Parathyroid adenoma (tissue), 2 donors: ENCODE results near the gene CCDC196.

Experiments used
- H2AFZ ChIP-seq: fragments of 300-600 bp; sonication (generic); one replicate; pipeline ENCODE4 v1.7.0; 2017; ENCODE audit warnings: antibody characterized with exemption, mild to moderate bottlenecking
- H3K27ac ChIP-seq: fragments of 300-600 bp; sonication (generic); one replicate; pipeline ENCODE4 v1.7.0; 2017
- H3K27me3 ChIP-seq: fragments of 300-600 bp; sonication (generic); one replicate; pipeline ENCODE4 v1.7.0; 2017; ENCODE audit warnings: low read length; ENCODE audit not compliant: control insufficient read depth, insufficient read depth
- H3K36me3 ChIP-seq: fragments of 300-600 bp; sonication (generic); one replicate; pipeline ENCODE4 v1.7.0; 2017; ENCODE audit warnings: low read length; ENCODE audit not compliant: control insufficient read depth, insufficient read depth
- H3K4me1 ChIP-seq: fragments of 300-600 bp; sonication (generic); one replicate; pipeline ENCODE4 v1.7.0; 2017; ENCODE audit warnings: control low read depth
- H3K4me2 ChIP-seq: fragments of 300-600 bp; sonication (generic); one replicate; pipeline ENCODE4 v1.7.0; 2017; ENCODE audit warnings: low read length
- H3K4me3 ChIP-seq: fragments of 300-600 bp; sonication (generic); one replicate; pipeline ENCODE4 v1.7.0; 2017; ENCODE audit warnings: low read depth, low read length
- H3K79me2 ChIP-seq: fragments of 300-600 bp; sonication (generic); one replicate; pipeline ENCODE4 v1.7.0; 2017; ENCODE audit warnings: control low read depth
- H3K9ac ChIP-seq: fragments of 300-600 bp; sonication (generic); one replicate; pipeline ENCODE4 v1.7.0; 2017; ENCODE audit warnings: mild to moderate bottlenecking
- H3K9me3 ChIP-seq: fragments of 300-600 bp; sonication (generic); one replicate; pipeline ENCODE4 v1.7.0; 2017; ENCODE audit warnings: low read length; ENCODE audit not compliant: control insufficient read depth
- TF ChIP-seq, protein P1 (sequence below): fragments of 300-600 bp; sonication (generic); IDR thresholded peaks from one replicate; pipeline ENCODE4 v1.7.0; 2017; ENCODE audit warnings: antibody characterized with exemption, mild to moderate bottlenecking
- donor health status: primary hyperparathyroidism.

CCDC196 gene

DNA sequence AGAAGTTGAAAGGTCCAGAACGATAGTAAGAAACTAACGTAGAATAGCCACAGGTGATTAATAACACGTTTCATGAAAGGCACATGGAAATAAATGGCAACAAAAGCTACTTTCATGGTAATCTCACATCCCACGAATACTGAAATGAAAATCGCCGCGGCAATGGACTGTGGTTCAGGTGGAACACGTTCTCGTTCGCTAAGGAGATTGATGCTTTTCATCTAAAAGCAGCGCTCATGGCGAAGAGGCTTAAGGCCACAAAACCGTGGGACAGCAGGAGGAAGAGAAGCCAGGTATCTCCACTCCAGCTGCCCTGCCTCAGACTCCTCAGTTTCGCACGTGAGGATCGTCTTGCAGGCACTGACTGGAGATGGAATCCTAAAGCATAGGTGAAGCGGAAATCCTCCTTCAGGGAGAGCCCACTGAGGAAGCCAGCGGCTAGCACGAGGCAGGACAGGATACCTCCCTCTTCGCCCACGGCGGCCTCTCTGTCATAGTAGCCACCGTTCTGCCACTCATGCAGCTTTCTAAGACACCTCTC is 21.1 kb downstream of the CCDC196 start:
- TF ChIP-seq, protein P1, sequence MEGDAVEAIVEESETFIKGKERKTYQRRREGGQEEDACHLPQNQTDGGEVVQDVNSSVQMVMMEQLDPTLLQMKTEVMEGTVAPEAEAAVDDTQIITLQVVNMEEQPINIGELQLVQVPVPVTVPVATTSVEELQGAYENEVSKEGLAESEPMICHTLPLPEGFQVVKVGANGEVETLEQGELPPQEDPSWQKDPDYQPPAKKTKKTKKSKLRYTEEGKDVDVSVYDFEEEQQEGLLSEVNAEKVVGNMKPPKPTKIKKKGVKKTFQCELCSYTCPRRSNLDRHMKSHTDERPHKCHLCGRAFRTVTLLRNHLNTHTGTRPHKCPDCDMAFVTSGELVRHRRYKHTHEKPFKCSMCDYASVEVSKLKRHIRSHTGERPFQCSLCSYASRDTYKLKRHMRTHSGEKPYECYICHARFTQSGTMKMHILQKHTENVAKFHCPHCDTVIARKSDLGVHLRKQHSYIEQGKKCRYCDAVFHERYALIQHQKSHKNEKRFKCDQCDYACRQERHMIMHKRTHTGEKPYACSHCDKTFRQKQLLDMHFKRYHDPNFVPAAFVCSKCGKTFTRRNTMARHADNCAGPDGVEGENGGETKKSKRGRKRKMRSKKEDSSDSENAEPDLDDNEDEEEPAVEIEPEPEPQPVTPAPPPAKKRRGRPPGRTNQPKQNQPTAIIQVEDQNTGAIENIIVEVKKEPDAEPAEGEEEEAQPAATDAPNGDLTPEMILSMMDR, result no peak
- Histone ChIP-seq H3K4me3 (peak overlapping the region; percentile 79), H3K79me2 (peaks cover 7% of the 10 kb centered on the region), H3K9ac (peak overlapping the region; percentile 32), H3K4me1 (no peaks in the 10 kb centered on the region), H3K27me3 (no peaks in the 10 kb centered on the region), H3K36me3 (no peaks in the 10 kb centered on the region), H2AFZ (peak overlapping the region; percentile 76), H3K4me2 (peak overlapping the region; percentile 95), H3K27ac (peak overlapping the region; percentile 95), H3K9me3 (no peaks in the 10 kb centered on the region)

DNA sequence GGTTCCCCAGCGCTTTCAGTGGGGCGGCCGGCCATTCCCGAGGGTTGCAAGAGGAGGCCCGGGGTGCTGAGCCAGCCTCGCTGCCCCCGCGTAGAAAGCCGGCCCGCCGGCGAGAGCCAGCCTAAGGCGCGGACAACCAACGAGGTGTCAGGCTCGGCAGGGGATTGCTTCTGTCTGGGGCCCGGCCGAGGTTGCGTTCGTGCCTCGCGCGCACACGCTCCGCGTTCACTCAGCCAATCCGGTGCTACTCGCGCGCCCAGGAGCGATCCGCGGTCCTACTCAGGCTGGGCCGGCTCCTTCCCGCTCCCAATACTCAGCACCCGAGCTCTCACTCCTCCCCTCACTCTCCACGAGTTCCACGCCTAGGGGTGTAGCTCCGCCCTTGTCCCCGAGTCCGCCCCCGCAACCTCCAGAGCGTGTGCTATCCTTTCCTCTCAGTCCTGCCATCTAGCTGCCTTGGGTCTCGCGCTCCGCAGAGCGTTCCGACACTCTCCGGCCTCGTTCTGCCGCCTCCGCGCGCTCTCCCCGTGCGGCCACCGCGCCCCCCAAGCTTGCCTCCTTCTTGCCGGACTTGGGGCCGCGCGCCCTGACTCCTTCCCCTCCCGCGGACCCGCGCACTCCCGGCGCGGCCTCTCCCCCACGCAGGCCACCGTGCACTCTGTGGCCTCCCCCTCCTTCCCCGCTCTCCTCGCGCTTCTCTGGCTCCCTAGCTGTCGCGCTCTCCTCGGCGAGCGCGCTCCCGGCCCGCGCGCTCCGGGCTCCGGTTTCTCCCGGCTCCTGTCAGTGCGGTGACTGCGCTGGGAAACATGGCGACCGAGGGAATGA is 21.8 kb downstream of the CCDC196 start, which contains the start of gene GPHN:
Gene GPHN (plus strand): TSS at position 426 of the 825 bp plus-strand sequence.
- H3K27ac ChIP-seq, result peak within 1 kb of the TSS; percentile 95
- peak within 1 kb of the TSS; percentile 76 for H2AFZ ChIP-seq
- H3K9ac ChIP-seq, result peak within 1 kb of the TSS; percentile 59
- H3K4me3 ChIP-seq, result peak within 1 kb of the TSS; percentile 79
- no peaks in the 10 kb centered on the region for H3K9me3 ChIP-seq
- H3K27me3 ChIP-seq, result no peaks in the 10 kb centered on the region
- H3K4me2 ChIP-seq, result peak within 1 kb of the TSS; percentile 95
- peaks cover 7% of the 10 kb centered on the region for H3K79me2 ChIP-seq
- H3K4me1 ChIP-seq, result no peaks in the 10 kb centered on the region
- H3K36me3 ChIP-seq, result no peaks in the 10 kb centered on the region
- TF ChIP-seq, protein P1, result peak; percentile 22

DNA sequence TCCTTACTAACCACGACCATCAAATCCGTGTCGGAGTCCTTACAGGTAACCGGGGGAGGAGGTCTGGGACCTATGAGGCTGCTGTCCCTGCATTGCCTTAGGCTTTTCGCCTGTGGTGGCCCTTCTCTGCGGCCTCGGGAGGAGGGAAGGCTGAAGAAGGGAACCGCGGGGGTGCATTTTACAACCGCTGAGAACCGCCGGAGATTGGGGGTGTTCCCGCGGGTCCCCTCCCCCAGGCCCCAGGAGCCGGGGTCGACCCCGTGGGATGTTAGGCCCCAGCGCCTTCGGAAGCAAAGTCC is 22.3 kb downstream of the CCDC196 start:
- H3K9me3 ChIP-seq, result no peaks in the 10 kb centered on the region
- TF ChIP-seq, protein P1, result no peak
- H3K27ac ChIP-seq, result peak overlapping the region; percentile 95
- peak overlapping the region; percentile 59 for H3K9ac ChIP-seq
- H3K4me2 ChIP-seq, result peak overlapping the region; percentile 95
- peaks cover 7% of the 10 kb centered on the region for H3K79me2 ChIP-seq
- no peaks in the 10 kb centered on the region for H3K27me3 ChIP-seq
- H3K36me3 ChIP-seq, result no peaks in the 10 kb centered on the region
- H3K4me1 ChIP-seq, result peaks cover 4% of the 10 kb centered on the region
- peak overlapping the region; percentile 76 for H2AFZ ChIP-seq
- H3K4me3 ChIP-seq, result peak overlapping the region; percentile 79

DNA sequence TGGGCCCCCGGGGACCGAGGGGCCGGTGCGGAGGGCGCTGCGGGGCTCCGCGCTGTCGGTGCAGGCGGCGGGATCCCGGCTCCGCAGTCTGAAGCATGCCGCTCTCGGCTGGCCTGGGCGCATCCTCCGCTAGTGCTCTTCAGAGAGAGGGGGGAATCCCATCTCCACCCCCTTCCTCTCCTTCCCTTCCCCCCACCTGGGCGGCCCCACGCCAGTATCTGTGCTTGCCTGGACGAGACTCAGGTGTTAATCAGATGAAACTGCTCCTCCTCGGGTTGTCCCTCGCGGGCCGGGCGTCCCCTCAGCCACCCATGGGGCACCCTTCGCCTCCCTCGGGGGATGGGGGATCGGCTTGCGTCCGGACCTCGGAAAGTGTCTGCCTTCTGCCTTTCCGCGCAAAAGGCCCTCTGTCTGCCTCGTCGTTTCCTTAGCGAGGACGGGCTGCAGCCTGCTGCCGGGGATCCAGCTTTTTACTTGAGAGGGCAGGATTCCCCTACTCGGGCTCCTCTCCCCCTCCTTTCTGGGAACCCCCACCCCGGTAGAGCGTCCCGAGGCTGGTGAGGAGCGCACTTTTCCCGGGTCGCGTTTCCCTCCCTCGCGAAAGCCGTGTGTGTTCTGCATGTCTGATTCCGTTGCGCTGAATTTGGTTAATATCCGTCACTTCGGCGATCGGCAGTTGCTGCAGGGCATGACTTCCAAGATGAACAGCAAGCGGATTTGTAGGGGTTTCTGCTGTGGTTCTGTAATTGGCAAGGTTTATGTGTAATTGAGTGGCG is 22.9 kb downstream of the CCDC196 start:
- Histone ChIP-seq H3K27me3 (no peaks in the 10 kb centered on the region), H3K9me3 (no peaks in the 10 kb centered on the region), H3K4me3 (peak overlapping the region; percentile 79), H3K9ac (peak overlapping the region; percentile 59), H3K36me3 (no peaks in the 10 kb centered on the region), H2AFZ (peak overlapping the region; percentile 76), H3K4me1 (peaks cover 4% of the 10 kb centered on the region), H3K27ac (peak overlapping the region; percentile 95), H3K79me2 (peaks cover 7% of the 10 kb centered on the region), H3K4me2 (peak overlapping the region; percentile 95)
- TF ChIP-seq, protein P1, result no peak
